Measurements from ENCODE around the gene CNTN3. TPM values are rescaled to one million over a fixed set of nuclear protein-coding genes. Genes with fewer than 3 reads are reported as not detected.

CNTN3 gene
- total RNA-seq, 2 experiments from 2014 or later, result not detected

DNA sequence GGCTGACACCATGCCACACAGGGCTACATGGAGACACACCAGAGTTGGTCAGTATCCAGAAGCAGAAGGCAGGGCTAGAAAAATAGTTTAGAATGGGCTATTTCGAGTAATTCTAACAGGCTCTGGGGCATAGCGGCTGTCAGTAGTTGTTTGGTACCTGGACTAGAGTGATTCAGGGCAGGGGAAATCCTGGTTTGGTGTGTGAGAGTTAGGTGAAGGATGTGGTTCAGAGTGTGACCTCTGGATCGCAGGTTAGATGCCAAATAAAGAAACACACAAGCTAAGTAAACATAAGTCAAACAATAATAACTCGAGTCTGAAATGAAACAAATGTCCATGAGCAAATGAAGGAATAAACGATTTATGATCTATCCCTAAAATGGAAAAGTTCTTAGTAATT is 31.5 kb downstream of the CNTN3 start:
- H3K27ac ChIP-seq (ENCODE audit: low read depth, low read length, poor library complexity, severe bottlenecking), result no peak overlapping the region
- TF ChIP-seq EZH2phosphoT487 (IDR thresholded peaks at IDR 0.05; ENCODE audit: borderline replicate concordance, low read depth, low read length), result no peak
- TF ChIP-seq, protein P1, sequence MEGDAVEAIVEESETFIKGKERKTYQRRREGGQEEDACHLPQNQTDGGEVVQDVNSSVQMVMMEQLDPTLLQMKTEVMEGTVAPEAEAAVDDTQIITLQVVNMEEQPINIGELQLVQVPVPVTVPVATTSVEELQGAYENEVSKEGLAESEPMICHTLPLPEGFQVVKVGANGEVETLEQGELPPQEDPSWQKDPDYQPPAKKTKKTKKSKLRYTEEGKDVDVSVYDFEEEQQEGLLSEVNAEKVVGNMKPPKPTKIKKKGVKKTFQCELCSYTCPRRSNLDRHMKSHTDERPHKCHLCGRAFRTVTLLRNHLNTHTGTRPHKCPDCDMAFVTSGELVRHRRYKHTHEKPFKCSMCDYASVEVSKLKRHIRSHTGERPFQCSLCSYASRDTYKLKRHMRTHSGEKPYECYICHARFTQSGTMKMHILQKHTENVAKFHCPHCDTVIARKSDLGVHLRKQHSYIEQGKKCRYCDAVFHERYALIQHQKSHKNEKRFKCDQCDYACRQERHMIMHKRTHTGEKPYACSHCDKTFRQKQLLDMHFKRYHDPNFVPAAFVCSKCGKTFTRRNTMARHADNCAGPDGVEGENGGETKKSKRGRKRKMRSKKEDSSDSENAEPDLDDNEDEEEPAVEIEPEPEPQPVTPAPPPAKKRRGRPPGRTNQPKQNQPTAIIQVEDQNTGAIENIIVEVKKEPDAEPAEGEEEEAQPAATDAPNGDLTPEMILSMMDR (conservative IDR thresholded peaks at IDR 0.05; ENCODE audit: low read length), result no peak
- intact Hi-C loops (cut with micrococcal nuclease; ENCODE audit: unreplicated experiment), result no loop called here
- no peaks in the 10 kb centered on the region for H3K79me2 ChIP-seq (ENCODE audit: insufficient read depth, low read depth, low read length)
- H3K4me1 ChIP-seq (ENCODE audit: insufficient read depth, low read length, poor library complexity, severe bottlenecking), result no peaks in the 10 kb centered on the region
- CTCF ChIA-PET (ENCODE audit: unreplicated experiment), result no interaction called here
- no peak overlapping the region for H2AFZ ChIP-seq (ENCODE audit: low read length)
- POLR2A ChIA-PET, result no interaction called here
- no peak overlapping the region for H3K4me3 ChIP-seq (ENCODE audit: low read depth, low read length, poor library complexity, severe bottlenecking)
- no peak overlapping the region for H3K4me2 ChIP-seq (ENCODE audit: low read length)
- DNase-seq (ENCODE audit: low spot score), result no peak
- no peaks in the 10 kb centered on the region for H3K9me3 ChIP-seq (ENCODE audit: low read length)
- no peaks in the 10 kb centered on the region for H4K20me1 ChIP-seq (ENCODE audit: insufficient read depth, low read length)
- no TSS peak for BruUV-seq (replicated peaks)
- H3K9me2 ChIP-seq (ENCODE audit: insufficient read depth, low read length), result no peaks in the 10 kb centered on the region
- no peaks in the 10 kb centered on the region for H3K36me3 ChIP-seq (ENCODE audit: insufficient read depth, low read length)

DNA sequence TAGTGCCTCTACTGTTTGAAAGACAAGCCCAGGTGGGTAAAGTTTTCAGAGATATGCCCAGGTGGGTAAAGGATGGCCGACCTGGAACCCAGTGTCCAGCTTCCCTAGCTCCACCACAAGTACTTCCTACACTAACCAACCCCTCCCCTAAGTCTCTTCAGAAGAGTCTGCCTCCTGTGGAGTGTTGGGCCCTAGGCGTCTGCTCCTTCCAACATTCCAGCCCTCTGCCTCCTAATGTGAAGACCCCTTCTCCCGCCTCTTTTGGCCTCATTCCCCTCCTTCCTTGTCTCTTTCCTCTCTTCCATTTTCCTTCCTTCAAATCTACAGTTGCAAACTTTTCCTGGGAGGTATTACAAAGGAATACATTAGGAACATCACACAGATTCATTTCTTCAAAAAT is 38.6 kb downstream of the CNTN3 start:
- ChIA-PET POLR2A (no interaction called here), CTCF (ENCODE audit: unreplicated experiment) (no interaction called here)
- H4K20me1 ChIP-seq (ENCODE audit: insufficient read depth, low read length), result no peaks in the 10 kb centered on the region
- no peak overlapping the region for H3K4me3 ChIP-seq (ENCODE audit: low read depth, low read length, poor library complexity, severe bottlenecking)
- TF ChIP-seq EZH2phosphoT487 (IDR thresholded peaks at IDR 0.05; ENCODE audit: borderline replicate concordance, low read depth, low read length), result no peak
- TF ChIP-seq, protein P1 (conservative IDR thresholded peaks at IDR 0.05; ENCODE audit: low read length), result no peak
- no peak overlapping the region for H3K4me2 ChIP-seq (ENCODE audit: low read length)
- no peak for DNase-seq (ENCODE audit: low spot score)
- no peak overlapping the region for H2AFZ ChIP-seq (ENCODE audit: low read length)
- no peaks in the 10 kb centered on the region for H3K36me3 ChIP-seq (ENCODE audit: insufficient read depth, low read length)
- no peaks in the 10 kb centered on the region for H3K9me2 ChIP-seq (ENCODE audit: insufficient read depth, low read length)
- H3K27ac ChIP-seq (ENCODE audit: low read depth, low read length, poor library complexity, severe bottlenecking), result no peak overlapping the region
- no peaks in the 10 kb centered on the region for H3K4me1 ChIP-seq (ENCODE audit: insufficient read depth, low read length, poor library complexity, severe bottlenecking)
- intact Hi-C loops (cut with micrococcal nuclease; ENCODE audit: unreplicated experiment), result no loop called here
- H3K79me2 ChIP-seq (ENCODE audit: insufficient read depth, low read depth, low read length), result no peaks in the 10 kb centered on the region
- no peaks in the 10 kb centered on the region for H3K9me3 ChIP-seq (ENCODE audit: low read length)
- no TSS peak for BruUV-seq (replicated peaks)

DNA sequence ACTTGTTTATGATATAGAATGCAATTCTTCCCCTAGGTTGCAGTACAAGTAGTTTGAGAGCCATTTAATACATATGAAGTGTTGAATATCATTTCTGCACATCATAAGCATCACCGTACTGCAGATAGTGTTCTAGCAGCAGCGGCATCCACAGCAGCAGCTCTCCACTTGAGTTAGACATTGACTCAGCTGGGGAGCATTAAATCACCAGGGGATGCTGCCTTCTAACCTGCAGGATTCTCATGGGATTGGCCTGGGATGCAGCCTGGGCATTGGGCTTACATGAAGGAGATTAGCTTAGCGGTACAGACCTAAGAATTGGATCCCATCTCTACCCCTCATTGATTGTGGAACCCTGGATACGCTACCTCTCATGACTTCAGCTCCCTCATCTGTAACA is 43.3 kb downstream of the CNTN3 start:
- ChIA-PET CTCF (ENCODE audit: unreplicated experiment) (no interaction called here), POLR2A (interaction anchor here (0.8 kb wide), 1 partner anchor 15 kb away, joined by 3 read pairs; no protein-coding TSS in a partner anchor)
- H3K27ac ChIP-seq (ENCODE audit: low read depth, low read length, poor library complexity, severe bottlenecking), result no peak overlapping the region
- H3K4me1 ChIP-seq (ENCODE audit: insufficient read depth, low read length, poor library complexity, severe bottlenecking), result no peaks in the 10 kb centered on the region
- H4K20me1 ChIP-seq (ENCODE audit: insufficient read depth, low read length), result no peaks in the 10 kb centered on the region
- H3K9me2 ChIP-seq (ENCODE audit: insufficient read depth, low read length), result no peaks in the 10 kb centered on the region
- H3K9me3 ChIP-seq (ENCODE audit: low read length), result no peaks in the 10 kb centered on the region
- no peak for TF ChIP-seq EZH2phosphoT487 (IDR thresholded peaks at IDR 0.05; ENCODE audit: borderline replicate concordance, low read depth, low read length)
- TF ChIP-seq, protein P1 (conservative IDR thresholded peaks at IDR 0.05; ENCODE audit: low read length), result no peak
- no peak overlapping the region for H2AFZ ChIP-seq (ENCODE audit: low read length)
- H3K36me3 ChIP-seq (ENCODE audit: insufficient read depth, low read length), result no peaks in the 10 kb centered on the region
- no peaks in the 10 kb centered on the region for H3K79me2 ChIP-seq (ENCODE audit: insufficient read depth, low read depth, low read length)
- intact Hi-C loops (cut with micrococcal nuclease; ENCODE audit: unreplicated experiment), result no loop called here
- no peak overlapping the region for H3K4me3 ChIP-seq (ENCODE audit: low read depth, low read length, poor library complexity, severe bottlenecking)
- no peak overlapping the region for H3K4me2 ChIP-seq (ENCODE audit: low read length)
- no peak for DNase-seq (ENCODE audit: low spot score)
- BruUV-seq (replicated peaks), result no TSS peak

Data from OCI-LY7 (cell line).